ENCODE results near the gene RUNX1.
"Not testable (repeated sequence)": the region's sequence is repeated elsewhere in the genome, so short reads cannot be mapped to it uniquely, and the experiment has no call there.

RUNX1 gene

DNA sequence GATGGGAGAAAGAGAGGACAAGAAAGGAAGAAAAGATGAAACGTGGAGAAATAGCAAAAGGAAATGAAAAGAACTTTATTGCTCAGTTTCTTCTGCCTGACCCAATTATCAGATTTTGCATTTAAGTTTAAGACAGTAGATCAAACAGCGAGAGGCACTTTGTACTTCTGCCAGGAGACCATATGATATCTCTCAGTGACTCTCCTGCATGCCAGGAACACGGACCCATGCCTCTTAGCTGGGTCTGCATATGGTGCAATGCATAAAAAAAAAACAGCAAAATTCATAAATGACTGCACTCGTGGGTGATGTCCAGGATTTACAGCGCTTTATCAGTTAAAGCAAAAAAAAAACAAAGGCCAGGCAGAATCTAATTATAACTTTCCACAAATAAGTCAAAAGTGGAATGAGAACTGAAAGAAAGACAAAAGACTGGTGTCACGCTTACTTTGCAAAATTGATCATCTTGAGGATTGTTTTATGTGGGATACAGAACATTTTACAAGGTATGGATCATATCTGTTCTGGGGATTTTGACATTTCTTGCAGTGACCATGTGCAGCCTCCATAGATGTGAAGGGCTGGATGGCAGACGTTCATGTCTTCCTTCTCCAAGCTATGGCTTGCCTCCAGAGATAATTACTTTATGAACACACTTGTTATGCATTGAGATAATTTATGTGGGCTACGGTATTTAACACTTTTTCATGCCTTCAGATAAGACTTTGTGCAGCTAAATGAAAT lies 79.5 kb downstream of the RUNX1 start:
- DNase-seq (ENCODE audit: low read depth): no peak

DNA sequence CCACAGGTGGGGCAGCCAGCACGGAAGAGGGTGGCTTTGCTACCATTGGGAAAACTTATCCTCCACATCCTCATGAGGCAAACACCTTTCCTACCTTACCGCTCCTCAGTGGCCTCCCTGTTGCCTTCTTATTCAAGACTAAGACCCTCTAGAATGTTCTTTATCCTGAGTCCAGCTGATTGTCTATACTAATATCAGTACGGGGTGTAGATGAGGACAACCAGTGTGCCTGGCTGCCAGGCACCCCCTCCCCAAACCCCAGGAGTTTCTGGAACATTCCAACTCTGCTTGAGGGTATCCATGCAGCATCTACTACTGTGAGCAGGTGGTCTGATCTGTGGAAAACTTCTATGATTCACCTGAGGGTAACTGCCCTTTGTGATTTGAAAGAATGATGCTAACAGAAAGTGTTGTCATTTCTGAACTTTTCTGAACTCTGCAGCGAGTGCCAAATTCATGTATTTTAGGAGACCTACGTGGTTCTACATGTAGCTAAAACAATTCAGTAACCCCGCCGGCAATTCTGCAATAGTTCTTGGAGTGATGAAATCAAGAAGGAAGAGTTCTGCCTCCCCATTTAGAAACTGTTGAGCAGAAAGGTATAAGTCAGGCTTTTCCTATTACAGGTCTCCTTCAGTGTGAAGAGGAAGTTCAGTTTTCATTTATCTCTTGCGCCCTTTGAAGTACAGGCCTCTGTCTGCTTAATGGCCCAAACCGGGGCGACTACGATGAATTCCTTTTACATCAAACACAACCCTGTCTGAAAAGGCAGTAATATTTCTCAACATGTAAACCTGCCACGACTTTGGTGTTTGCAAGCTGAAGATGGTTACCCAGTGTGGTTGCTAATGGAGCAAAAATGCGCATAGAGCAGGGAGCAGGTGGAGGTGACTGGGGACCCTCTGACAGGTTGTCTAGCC lies 80.4 kb downstream of the RUNX1 start:
- no peak for DNase-seq (ENCODE audit: low read depth)

DNA sequence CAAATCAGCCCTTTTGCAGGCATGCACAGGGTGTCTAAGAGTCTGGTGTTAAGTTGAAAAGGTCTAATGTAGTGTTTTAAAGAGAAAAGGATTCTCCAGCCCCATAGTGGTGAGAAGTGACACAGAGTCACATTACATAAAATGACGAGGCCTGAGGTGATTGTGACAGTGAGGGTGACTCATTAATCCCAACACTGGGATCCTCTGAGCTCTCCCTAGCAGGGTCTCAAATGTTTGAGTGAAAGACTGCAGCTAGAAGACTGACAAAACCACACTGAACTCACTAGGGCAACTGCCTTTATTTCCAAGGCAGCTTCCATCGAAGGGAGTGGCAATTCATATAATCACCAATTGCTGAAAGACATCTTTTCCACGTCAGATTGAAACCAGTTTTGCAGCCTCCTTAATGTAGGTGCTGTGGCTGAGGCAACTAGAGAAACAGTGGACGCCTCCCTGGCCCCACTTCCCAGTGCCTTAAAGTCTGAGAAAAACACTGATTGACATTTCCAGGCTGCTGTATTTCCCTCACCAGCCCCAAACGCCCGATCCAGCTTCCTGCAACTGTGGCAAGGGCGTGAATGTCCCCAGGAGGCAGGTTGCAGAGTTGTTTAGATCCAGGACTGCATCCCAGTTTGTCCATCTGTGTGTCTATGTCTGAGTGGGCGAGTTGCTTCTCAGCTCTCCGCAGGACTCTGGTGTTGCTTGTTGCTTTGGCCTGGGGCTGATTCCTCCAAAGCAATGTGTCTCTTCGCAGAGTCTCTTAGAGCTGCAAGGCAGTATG lies 81.4 kb downstream of the RUNX1 start:
- DNase-seq (ENCODE audit: low read depth): no peak

DNA sequence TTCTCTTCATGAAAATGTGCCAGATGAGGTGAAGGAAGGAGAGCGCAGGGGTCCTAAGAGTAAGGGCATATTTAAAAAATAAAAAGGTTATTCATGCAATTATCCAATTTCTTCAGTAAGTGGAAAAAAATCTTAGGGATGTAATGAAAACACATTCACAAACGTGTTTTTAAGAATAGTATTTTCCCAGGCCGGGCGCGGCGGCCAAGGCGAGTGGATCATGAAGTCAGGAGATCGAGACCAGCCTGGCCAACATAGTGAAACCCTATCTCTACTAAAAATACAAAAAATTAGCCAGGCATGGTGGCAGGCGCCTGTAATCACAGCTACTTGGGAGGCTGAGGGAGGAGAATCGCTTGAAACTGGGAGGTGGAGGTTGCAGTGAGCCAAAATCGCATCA lies 82.2 kb downstream of the RUNX1 start:
- not testable (repeated sequence) for DNase-seq (ENCODE audit: low read depth)

DNA sequence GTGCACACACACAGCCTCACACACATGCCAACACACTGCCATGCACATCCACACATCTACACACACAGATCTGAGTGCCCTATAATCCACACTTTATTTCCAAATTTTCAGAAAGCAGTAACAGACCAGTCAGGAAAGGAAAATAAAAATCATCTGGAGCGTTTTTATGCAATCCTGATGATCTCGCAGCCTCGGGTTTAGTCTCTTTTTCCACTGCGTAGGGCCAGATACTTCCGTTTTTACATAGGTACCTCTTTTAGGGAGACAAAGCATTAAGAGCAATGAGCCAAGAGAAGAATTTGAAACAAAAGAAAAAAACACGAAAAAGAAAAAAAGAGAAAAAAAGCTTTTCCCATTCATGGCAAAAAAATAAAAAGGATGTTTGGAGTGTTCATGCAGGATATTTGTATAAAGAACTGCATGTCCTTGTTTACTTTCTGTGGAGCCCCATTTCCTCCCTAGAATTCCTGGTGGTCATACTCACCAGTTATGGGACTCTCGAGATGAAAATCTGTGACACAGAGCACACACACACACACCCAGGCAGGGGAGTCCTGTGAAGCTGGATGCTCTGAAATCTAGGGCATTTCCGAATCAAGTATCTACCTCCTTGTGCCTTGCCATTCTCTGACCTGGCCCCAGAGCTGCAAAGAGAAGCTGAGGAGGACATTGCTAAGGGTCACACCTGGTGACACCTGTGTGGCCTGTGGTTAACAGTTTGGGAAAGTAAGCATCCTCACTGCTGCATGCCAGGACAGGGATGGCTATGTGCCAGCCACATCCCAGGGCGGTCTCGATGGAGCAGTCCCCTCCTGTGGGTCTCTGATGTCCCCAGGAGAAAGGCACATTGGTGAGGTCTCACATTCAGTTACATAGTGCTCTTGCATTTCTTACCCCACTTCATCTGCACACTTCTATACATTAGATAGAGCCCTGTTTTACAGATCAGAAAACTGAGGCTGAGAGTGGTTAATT lies 83.6 kb downstream of the RUNX1 start:
- no peak for DNase-seq (ENCODE audit: low read depth)

DNA sequence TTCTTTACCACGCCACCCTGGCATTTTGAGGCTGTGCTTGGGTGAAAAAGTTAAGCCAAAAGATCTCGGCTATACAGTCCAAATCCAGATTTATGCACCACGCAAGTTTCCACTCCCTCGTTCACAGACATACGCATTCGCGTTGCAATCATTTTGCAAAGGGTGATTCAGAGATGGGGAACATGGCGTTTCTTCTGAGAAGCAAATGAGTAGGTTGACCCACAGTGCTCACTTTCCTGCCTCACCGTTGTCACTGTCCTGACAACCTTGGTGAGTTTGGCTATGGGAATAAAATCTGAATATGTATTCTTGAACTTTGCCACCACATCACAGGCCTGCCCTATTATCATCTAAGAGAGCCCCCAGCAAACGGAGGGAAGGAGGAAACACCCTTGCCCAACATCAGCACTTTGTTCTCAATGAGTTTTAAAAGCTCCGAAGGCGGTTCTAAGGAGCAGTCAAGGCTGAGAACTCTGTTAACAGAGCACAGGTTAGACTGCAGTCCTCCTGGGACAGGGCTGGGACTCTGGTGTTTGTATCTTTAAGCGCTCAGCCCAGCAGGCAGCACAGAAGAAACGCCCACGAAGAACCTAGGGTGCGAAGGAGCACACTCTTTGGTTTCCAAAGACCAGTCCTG lies 86.4 kb downstream of the RUNX1 start:
- no peak for DNase-seq (ENCODE audit: low read depth)

DNA sequence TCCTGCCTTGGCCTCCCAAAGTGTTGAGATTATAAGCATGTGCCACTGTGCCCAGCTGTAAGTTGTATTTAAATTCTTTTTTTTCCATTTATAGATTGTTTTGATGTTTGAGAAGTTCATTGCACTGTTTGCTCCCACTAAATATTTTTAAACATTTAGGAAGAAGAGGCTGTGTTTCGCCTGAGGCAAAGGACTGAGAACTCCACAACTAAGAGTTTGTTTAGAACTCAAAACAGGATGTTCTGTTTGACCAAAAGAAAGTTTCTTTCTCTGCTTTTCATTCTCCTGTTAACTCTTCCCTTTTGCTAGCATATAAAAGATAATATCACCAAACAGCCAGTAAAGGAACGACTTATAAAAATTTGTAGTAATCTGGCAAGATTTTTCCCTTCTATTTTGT lies 87.0 kb downstream of the RUNX1 start:
- DNase-seq (ENCODE audit: low read depth): no peak

DNA sequence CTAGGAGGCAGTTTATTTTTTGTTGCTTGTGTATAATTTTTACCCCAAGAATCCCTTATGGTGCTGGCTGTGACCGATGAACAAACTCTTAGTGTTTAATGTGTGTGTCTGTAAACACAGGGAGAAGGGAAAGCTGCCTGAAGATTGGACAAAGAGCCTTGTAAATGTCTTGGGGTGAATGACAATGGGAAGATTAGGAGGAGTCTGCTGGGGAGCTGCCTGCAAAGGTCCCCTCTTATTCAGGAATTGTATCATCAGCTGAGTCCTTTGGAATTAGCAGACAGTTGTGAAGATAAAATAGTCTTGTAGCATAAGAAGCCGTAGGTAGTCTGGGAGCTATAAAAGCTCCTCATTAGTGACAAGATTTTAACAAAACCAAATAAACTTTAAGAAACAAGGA lies 88.4 kb downstream of the RUNX1 start:
- no peak for DNase-seq (ENCODE audit: low read depth)

DNA sequence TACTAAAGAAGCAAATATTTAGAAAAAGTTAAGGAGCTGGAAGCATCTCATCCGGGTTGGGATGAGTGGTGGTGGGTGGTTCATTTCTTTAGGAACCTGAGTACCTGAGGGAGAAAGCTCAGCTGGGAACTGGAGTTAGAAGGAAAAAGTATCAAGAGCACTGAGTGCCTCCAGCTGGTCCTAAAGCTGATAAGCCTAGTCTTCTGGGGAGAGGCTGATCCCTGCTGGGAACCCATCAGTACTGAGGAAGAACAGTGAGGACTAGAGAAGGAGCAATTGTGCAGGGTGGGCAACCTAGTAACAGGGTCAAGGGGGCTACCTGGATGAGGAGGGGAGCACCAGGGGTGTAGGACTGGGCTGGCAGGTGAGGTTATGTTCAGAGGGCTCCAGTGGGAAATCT lies 89.5 kb downstream of the RUNX1 start:
- DNase-seq (ENCODE audit: low read depth): no peak

DNA sequence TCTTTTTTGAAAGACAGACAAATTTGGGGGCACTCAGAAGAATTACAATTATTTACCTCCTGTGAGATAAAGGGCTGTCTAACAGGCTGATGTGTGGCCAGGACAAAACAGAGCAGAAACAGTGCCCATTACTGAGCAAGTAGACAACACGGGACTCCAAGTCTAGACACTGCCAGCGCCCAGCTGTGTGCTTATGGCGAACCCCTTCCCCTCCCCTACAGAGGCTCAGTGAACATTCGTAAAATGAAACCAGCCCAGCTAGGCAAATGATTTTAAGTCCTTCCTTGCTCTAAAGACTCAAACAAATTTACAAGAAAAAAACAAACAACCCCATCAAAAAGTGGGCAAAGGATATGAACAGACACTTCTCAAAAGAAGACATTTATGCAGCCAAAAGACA lies 91.1 kb downstream of the RUNX1 start:
- no peak for DNase-seq (ENCODE audit: low read depth)

DNA sequence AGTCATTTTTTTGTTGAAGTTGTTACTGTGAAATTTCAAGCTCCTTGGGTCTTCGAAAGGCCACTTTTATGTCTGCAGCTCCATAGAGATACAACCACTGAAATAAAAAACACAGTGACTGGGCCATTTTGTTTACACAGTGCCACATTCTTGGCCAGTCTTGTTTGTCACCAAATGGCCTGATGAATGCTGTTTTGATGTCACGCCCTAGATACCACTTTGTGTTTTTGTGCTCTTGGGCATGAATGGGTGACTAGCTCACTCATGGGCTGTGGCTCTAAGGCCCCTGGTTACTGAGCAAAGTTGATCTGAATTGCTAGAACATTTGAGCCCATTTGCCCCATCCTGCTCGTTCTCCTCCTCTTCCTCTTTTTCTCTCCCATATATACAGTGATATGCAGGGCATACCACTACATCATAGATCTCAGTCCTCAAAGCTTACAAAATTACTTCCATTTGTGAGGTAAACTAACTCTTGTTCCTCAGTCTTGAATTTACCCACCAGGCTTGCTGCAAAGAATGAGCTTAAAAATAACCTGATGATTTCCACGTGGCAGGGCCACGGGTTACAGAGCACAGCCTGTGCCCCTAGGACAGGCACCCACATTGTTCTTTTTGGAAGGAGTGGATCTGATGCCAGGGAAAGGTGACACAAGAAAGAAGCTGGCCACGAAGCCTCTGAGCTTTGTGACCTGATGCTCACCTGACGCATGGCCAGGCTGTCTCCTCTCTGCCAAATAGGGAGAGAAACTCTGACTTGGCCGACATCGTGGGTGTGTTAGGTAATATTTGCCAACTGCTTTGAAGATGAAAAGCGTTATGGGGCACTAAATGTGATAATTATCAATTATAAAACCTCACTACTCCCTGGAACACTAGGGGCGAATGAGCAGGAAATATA lies 92.4 kb downstream of the RUNX1 start:
- DNase-seq (ENCODE audit: low read depth): no peak

DNA sequence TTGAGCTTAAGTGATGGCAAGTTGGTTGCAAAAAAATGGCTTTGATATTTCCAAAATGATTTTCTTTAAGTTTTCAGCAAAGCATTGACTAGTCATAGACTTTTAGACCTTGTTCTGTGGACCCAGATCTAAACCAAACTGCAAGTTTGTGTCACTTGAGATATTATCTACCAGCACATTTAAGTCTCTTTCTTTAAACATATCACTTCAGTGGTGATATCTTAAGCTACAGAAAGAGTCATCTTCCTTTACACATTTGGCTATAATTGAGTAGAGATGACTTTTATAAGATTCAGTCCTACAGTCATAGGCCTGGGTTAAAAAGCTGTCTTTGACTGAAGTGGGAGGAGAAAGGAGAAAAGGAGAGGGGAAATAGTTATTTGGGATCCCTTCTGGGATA lies 95.2 kb downstream of the RUNX1 start:
- no peak for DNase-seq (ENCODE audit: low read depth)

DNA sequence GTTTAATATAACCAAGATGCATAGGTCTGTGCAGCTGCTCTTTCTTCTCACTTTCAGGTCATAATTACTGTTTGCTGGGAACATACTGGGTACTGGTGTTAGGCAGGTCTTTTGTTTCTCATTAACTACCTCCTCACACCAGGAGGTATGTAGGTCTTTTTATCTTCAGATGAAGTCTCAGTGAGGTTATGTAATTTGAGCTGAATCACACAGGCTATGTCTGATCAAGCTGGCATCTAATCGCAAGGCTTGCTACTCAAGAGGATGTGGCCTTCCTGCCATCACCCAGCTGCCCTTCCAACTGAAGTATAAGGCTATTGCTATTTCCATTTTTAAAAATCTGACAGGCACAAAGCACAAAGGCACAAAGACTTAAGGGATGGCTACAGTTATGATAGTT lies 96.4 kb downstream of the RUNX1 start:
- no peak for DNase-seq (ENCODE audit: low read depth)

DNA sequence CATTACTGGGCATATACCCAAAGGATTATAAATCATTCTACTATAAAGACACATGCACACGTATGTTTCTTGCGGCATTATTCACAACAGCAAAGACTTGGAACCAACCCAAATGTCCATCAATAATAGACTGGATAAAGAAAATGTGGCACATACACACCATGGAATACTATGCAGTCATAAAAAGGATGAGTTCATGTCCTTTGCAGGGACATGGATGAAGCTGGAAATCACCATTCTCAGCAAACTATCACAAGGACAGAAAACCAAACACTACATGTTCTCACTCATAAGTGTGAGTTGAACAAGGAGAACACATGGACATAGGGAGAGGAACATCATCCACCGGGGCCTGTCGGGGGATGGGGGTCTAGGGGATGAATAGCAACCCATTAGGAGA lies 97.2 kb downstream of the RUNX1 start:
- not testable (repeated sequence) for DNase-seq (ENCODE audit: low read depth)

DNA sequence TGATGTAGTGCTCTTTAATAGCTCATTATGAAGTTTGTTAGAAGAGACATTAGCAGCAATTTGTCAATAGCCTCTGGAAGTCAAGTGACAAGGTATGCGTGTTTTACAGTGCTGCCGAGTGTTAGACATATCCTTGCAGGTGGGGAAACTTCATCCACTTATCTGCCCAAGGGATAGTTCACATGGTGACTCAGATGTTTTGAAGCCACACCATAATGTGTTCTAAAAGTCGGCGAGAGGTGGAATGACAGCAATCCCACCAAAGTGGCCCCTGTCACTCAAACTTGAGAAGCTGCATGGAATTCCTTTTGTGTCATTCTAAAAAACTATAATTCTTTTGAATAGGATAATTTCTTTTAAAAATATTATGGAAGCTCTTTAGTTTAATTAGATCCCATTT lies 98.1 kb downstream of the RUNX1 start:
- DNase-seq (ENCODE audit: low read depth): no peak

DNA sequence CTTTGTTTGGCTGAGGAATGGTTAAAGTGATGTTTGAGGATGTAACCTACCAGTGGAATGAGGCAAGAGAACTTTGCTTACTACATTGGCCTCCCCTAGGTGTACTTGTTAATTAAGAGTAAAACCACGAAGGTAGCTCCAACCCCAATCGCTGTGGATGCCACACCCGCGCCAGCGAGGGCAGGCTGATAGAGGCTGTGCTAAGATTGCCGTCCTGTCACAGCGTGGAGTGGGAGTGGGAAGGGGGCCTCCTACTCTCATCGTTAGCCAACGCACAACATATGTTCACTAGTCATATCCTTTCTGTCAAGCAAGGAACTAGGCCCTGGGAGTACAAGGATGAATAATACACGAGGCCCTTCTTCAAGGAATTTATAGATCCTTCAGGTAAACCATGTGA lies 99.6 kb downstream of the RUNX1 start:
- DNase-seq (ENCODE audit: low read depth): no peak

DNA sequence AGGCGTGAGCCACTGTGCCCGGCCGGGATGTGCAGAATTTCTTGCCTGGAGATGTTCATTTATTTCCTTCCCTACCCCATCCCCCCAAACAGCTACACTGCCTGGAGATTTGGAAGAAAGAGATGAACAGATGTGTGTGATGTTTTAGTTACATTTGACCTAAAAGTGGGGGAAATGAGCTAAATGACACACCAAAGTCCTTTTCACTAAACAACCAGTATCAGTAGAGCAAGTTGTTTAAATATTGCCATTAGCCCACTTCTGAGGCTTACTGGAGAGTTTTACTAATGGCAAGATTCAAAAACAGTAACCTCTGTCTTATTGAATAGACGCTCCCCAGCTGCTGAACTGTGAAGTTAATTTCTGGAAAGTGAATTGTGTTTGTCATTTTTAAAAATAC lies 100.1 kb downstream of the RUNX1 start:
- DNase-seq (ENCODE audit: low read depth): no peak

DNA sequence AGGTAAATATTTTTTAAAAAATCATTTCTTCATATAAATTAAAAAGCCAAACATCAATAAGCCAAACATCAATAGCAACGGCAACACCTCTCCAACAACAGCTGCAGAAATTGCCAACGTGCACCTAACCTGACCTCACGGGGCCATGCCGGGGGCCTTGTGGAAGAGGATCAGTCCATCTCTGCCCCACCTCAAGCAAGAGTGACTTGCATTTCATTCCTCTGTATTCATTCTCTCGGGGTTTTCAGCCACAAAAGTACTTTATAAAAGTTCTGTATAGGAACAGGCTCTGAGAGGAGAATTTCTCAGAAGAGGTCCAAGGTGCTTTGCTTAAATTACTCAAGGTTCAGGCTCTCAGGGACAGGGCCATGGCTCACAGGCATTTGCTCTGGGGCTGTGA lies 100.9 kb downstream of the RUNX1 start:
- DNase-seq (ENCODE audit: low read depth): no peak

DNA sequence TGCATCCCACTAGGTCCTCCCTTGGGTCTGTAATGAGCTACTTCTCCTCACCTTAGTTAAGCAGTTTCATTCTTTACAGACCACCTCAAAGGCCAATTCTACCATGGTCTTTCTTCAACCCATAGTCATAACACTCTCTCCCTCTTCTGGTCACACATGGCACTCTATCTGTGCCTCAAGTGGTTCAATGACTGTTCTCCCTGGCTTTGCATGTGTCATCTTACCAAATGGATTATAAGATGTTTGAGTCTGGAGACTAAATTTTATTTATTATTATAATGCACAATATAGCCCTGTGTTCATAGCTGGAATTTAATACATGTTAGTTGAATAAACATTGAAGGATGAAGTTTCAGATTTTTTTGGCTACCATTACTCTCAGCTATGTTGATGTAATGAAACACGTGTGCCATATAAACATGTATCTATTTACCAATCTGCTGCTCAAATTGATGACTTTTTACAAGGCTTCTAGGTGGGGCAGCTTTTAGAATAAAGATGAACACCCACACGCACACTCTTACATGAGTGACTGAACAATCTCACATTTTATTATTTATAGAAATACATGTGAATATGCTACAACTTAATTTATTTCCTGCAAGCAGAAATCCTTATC lies 102.1 kb downstream of the RUNX1 start:
- DNase-seq (ENCODE audit: low read depth): no peak

Measured in stimulated activated CD8-positive, alpha-beta memory T cell treated with anti-CD3 and anti-CD28 coated beads, Interleukin-12 subunit alpha, Interleukin-12 subunit beta, amount 100 ng/mL, for 4 hours (primary cell).